ENCODE data around the gene PARD3.

DNA sequence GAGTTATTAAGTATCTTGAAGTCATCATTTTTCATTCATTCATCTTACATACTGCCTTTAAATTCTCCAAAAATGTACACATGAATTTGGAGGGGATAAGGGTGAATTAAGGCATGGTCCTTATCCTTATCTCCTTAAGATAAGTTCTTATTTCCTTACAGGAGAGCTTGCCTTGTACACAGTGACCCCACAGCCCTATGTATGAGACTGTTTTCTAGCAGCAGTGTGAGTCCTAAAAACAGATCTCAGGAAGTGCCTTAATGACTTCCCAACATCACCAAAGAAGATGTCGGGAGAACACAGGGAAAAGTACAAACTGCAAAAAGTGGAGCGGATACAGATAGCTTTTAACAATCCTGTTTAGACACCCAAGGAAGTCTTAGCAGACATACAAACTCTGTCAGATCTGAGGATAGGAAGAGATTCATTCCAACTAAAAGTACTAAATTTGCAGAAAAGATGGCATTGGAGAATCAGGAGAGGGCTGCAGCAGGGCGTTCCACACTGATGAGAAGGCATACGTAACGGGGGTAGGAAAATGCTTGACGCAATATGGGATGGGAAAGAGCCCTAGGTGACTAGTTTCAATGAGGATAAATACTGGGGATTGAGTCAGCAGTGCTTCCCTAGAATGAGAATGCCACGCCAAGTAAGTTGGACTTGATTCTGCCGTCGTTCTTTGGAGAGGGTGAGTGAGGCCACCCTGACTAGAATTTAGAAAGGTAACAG, 570.2 kb downstream of the PARD3 start:
- TF ChIP-seq, protein P1, sequence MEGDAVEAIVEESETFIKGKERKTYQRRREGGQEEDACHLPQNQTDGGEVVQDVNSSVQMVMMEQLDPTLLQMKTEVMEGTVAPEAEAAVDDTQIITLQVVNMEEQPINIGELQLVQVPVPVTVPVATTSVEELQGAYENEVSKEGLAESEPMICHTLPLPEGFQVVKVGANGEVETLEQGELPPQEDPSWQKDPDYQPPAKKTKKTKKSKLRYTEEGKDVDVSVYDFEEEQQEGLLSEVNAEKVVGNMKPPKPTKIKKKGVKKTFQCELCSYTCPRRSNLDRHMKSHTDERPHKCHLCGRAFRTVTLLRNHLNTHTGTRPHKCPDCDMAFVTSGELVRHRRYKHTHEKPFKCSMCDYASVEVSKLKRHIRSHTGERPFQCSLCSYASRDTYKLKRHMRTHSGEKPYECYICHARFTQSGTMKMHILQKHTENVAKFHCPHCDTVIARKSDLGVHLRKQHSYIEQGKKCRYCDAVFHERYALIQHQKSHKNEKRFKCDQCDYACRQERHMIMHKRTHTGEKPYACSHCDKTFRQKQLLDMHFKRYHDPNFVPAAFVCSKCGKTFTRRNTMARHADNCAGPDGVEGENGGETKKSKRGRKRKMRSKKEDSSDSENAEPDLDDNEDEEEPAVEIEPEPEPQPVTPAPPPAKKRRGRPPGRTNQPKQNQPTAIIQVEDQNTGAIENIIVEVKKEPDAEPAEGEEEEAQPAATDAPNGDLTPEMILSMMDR (IDR thresholded peaks at IDR 0.05; ENCODE audit: low read depth, low read length, poor library complexity, severe bottlenecking): no peak
- TF ChIP-seq EZH2phosphoT487 (IDR thresholded peaks at IDR 0.05; ENCODE audit: borderline replicate concordance, low read length): no peak
